B cell (primary cell): ENCODE data around the gene CEP85L. TPM values are rescaled to one million over a fixed set of nuclear protein-coding genes. Genes with fewer than 3 reads are reported as not detected.

Experiments used
- ATAC-seq: fragments of 200-7000 bp; cut with Tn5 transposase; one replicate; pipeline ENCODE4 v1.10.0; 2021; ENCODE audit warnings: low read depth, mild to moderate bottlenecking, moderate number of reproducible peaks, moderate library complexity
- CTCF ChIA-PET: fragments of 350-600 bp; sonication (Branson Sonifier 250); formaldehyde crosslinking; loops from one replicate; lab custom pipeline; 2021; ENCODE audit warnings: antibody characterized with exemption, inconsistent platforms; lab: Charles Lee
- POLR2A ChIA-PET: fragments of 350-600 bp; sonication (Branson Sonifier 250); formaldehyde crosslinking; loops from one replicate; lab custom pipeline; 2021; ENCODE audit warnings: antibody characterized with exemption; lab: Charles Lee
- DNase-seq: peaks from one replicate; pipeline ENCODE4 v3.0.0; 2013
- H2AFZ ChIP-seq: 2 replicates; pipeline ENCODE4 v1.6.1; 2012; ENCODE audit warnings: mild to moderate bottlenecking, low read depth, low read length; ENCODE audit not compliant: insufficient read depth, poor library complexity, severe bottlenecking
- H3K27ac ChIP-seq, 2 donors: 1 replicate in 1 of 2; 2 replicates in 1 of 2; pipeline ENCODE4 v1.5.1; 2012 to 2013; ENCODE audit warnings: low read length in 2 of 2, mild to moderate bottlenecking in 2 of 2, moderate library complexity in 1 of 2
- H3K27me3 ChIP-seq, 4 experiments: fragments of 200-600 bp in 1 of 4; sonication (generic) in 1 of 4; replicated peaks in 1 of 4; 1 replicate in 2 of 4; 2 replicates in 2 of 4; pipeline versions ENCODE4 v1.6.1 to v1.7.0; 2013 to 2016; ENCODE audit warnings: low read length in 3 of 4, mild to moderate bottlenecking in 2 of 4, mixed read lengths in 1 of 4, moderate library complexity in 1 of 4; ENCODE audit not compliant: insufficient read depth in 4 of 4, control insufficient read depth in 3 of 4; ENCODE audit errors: control extremely low read depth in 1 of 4
- H3K36me3 ChIP-seq, 2 experiments: replicated peaks in 1 of 2; 1 replicate in 1 of 2; 2 replicates in 1 of 2; pipeline versions ENCODE4 v1.6.1 to v1.7.1; 2013; ENCODE audit warnings: low read length in 1 of 2; ENCODE audit not compliant: insufficient read depth in 2 of 2, control insufficient read depth in 1 of 2; ENCODE audit errors: control extremely low read depth in 1 of 2, extremely low read depth in 1 of 2
- H3K4me1 ChIP-seq, 2 donors: fragments of 200-600 bp in 1 of 2; sonication (generic) in 1 of 2; 1 replicate in 1 of 2; 2 replicates in 1 of 2; pipeline versions ENCODE4 v1.5.1 to v1.6.1; 2013 to 2017; ENCODE audit warnings: low read length in 2 of 2; ENCODE audit not compliant: control insufficient read depth in 2 of 2, insufficient read depth in 2 of 2
- H3K4me2 ChIP-seq: replicated peaks from 2 replicates; pipeline ENCODE3; 2012; ENCODE audit warnings: mild to moderate bottlenecking, low read depth, low read length; ENCODE audit not compliant: poor library complexity, severe bottlenecking
- H3K4me3 ChIP-seq, 5 experiments: fragments of 200-600 bp in 1 of 5; sonication (generic) in 1 of 5; 1 replicate in 3 of 5; 2 replicates in 2 of 5; pipeline versions ENCODE4 v1.5.1 to v1.7.0; 2011 to 2016; ENCODE audit warnings: low read length in 4 of 5, mild to moderate bottlenecking in 4 of 5, low read depth in 2 of 5, control low read depth in 1 of 5, moderate library complexity in 1 of 5; ENCODE audit not compliant: insufficient read depth in 1 of 5; ENCODE audit errors: control extremely low read depth in 1 of 5, extremely low read depth in 1 of 5
- H3K79me2 ChIP-seq: fragments of 200-600 bp; sonication (generic); one replicate; pipeline ENCODE4 v1.6.0; 2016; ENCODE audit warnings: low read length; ENCODE audit not compliant: control insufficient read depth, insufficient read depth
- H3K9ac ChIP-seq: fragments of 200-600 bp; sonication (generic); 2 replicates; pipeline ENCODE4 v1.6.1; 2017; ENCODE audit warnings: mild to moderate bottlenecking, low read length, moderate library complexity
- H3K9me3 ChIP-seq, 3 donors: one replicate each; pipeline versions ENCODE4 v1.6.1 to v1.7.1; 2013; ENCODE audit warnings: low read length in 2 of 3; ENCODE audit not compliant: control insufficient read depth in 2 of 3, insufficient read depth in 1 of 3; ENCODE audit errors: control extremely low read depth in 1 of 3
- H4K20me1 ChIP-seq: 2 replicates; pipeline ENCODE4 v1.6.0; 2012; ENCODE audit warnings: mild to moderate bottlenecking, low read length; ENCODE audit not compliant: insufficient read depth, control insufficient read depth, poor library complexity, severe bottlenecking
- H3K27ac Mint-ChIP-seq: one replicate; pipeline ENCODE4 v1.8.0; 2021; ENCODE audit warnings: mixed read lengths
- H3K27me3 Mint-ChIP-seq: one replicate; pipeline ENCODE4 v1.8.0; 2021; ENCODE audit warnings: mixed read lengths
- H3K4me1 Mint-ChIP-seq: one replicate; pipeline ENCODE4 v1.8.0; 2021; ENCODE audit warnings: mixed read lengths
- H3K4me3 Mint-ChIP-seq: one replicate; pipeline ENCODE4 v1.8.0; 2021; ENCODE audit warnings: mixed read lengths
- H3K9me3 Mint-ChIP-seq: one replicate; pipeline ENCODE4 v1.8.0; 2022; ENCODE audit warnings: mixed read lengths; ENCODE audit not compliant: insufficient read depth
- CTCF ChIP-seq: fragments of 200-600 bp; IDR thresholded peaks from one replicate; pipeline ENCODE4 v1.8.0; 2022; ENCODE audit warnings: antibody characterized with exemption, mild to moderate bottlenecking
- EZH2 ChIP-seq: IDR thresholded peaks from 2 replicates; pipeline ENCODE4 v1.6.1; 2012; ENCODE audit warnings: borderline replicate concordance, low read depth, mild to moderate bottlenecking, moderate library complexity, low read length; ENCODE audit not compliant: insufficient read depth, poor library complexity, severe bottlenecking
- WGBS: methylation state at CpG from one replicate; pipeline ENCODE4 v1.1.5; 2013; ENCODE audit warnings: missing lambda C conversion rate; ENCODE audit not compliant: insufficient coverage; 5-methylcytosine and 5-hydroxymethylcytosine counted together
- intact Hi-C: fragments of 100-400 bp; cut with micrococcal nuclease; formaldehyde crosslinking; loops from one replicate; pipeline ENCODE4 v1.10.0; 2022
- polyA plus RNA-seq: library from polyadenylated mRNA; depleted of rRNA; stranded (reverse); fragments of >200 nt; gene quantifications from 2 replicates; pipeline ENCODE4 v1.2.3, GENCODE V29; 2012
- total RNA-seq, 2 donors: library from RNA; stranded (reverse); fragments of 120-200 nt in 1 of 2; gene quantifications; 1 replicate in 1 of 2; 2 replicates in 1 of 2; pipeline versions ENCODE4 v1.2.3 to v1.2.4, GENCODE V29; 2013 to 2022

CEP85L gene
- total and polyA plus RNA-seq, 2 donors (not counting 1 experiment from before 2014, with no cell fraction given), result 7.6 to 32.1 TPM

- H3K27me3 Mint-ChIP-seq, result no peaks in the 10 kb centered on the region
- H3K27ac Mint-ChIP-seq, result no peak overlapping the region
- ATAC-seq (no peak), DNase-seq (no peak)
- H3K4me1 Mint-ChIP-seq, result peaks cover 23% of the 10 kb centered on the region
- CTCF ChIA-PET, result interaction anchor here (0.6 to 1.4 kb wide), 2 partner anchors 75 to 79 kb away, joined by 3 to 4 read pairs; no protein-coding TSS in a partner anchor
- Histone ChIP-seq H3K79me2 (peaks cover 8% of the 10 kb centered on the region), H2AFZ (no peak overlapping the region), H3K9ac (no peak overlapping the region), H3K4me3 (no peak overlapping the region), H3K4me2 (no peak overlapping the region), H3K27ac (no peak overlapping the region), H3K36me3 (peaks cover 0 to 21% of the 10 kb centered on the region in 2 experiments), H3K27me3 (no peaks in the 10 kb centered on the region), H4K20me1 (no peaks in the 10 kb centered on the region), H3K9me3 (no peaks in the 10 kb centered on the region), H3K4me1 (peaks cover 8% of the 10 kb centered on the region in 2 donors)
- POLR2A ChIA-PET, result no interaction called here
- no peaks in the 10 kb centered on the region for H3K9me3 Mint-ChIP-seq
- no peak overlapping the region for H3K4me3 Mint-ChIP-seq
- intact Hi-C loops, result no loop called here
- no peak for TF ChIP-seq CTCF
- 75% methylated on average over 5 of the region's 9 CpGs for WGBS
Measured at GRCh38 chr6:118659513-118660217, 8.3 kb upstream of the CEP85L start.

- no peaks in the 10 kb centered on the region for H3K79me2 ChIP-seq
- no peak overlapping the region for H2AFZ ChIP-seq
- intact Hi-C loops, result no loop called here
- Mint-ChIP-seq H3K27ac (no peak overlapping the region), H3K9me3 (no peaks in the 10 kb centered on the region), H3K4me1 (peaks cover 14% of the 10 kb centered on the region), H3K4me3 (no peak overlapping the region), H3K27me3 (no peaks in the 10 kb centered on the region)
- no peak overlapping the region for H3K4me2 ChIP-seq
- H3K36me3 ChIP-seq, result peaks cover 0 to 14% of the 10 kb centered on the region in 2 experiments
- H3K9me3 ChIP-seq, result no peaks in the 10 kb centered on the region
- H3K4me3 ChIP-seq, result no peak overlapping the region
- H3K4me1 ChIP-seq, result peaks cover 3 to 4% of the 10 kb centered on the region in 2 donors
- TF ChIP-seq CTCF (no peak), EZH2 (no peak)
- ATAC-seq, result no peak
- H3K9ac ChIP-seq, result no peak overlapping the region
- POLR2A ChIA-PET, result no interaction called here
- 100% methylated on average over 1 of the region's 3 CpGs for WGBS
- no peak overlapping the region for H3K27ac ChIP-seq
- H4K20me1 ChIP-seq, result no peaks in the 10 kb centered on the region
- CTCF ChIA-PET, result interaction anchor here (1.9 kb wide), 1 partner anchor 52 kb away, joined by 5 read pairs; no protein-coding TSS in a partner anchor
- no peak for DNase-seq
- H3K27me3 ChIP-seq, result no peaks in the 10 kb centered on the region
Measured at GRCh38 chr6:118656847-118657451, 5.6 kb upstream of the CEP85L start.
